GM18507 (cell line): Measurements from ENCODE around the gene TNNI3K.
"Not testable (repeated sequence)": the region's sequence is repeated elsewhere in the genome, so short reads cannot be mapped to it uniquely, and the experiment has no call there.

Source experiments
- DNase-seq: peaks from one replicate; pipeline ENCODE4 v3.0.0; 2011; ENCODE audit warnings: low read depth; ENCODE audit not compliant: insufficient read length; ENCODE audit errors: extremely low spot score
- FAIRE-seq: peaks from 2 replicates; lab custom pipeline; 2011; peaks lifted over from hg19 to GRCh38; lab: Jason Lieb, UNC

TNNI3K gene

GRCh38 chr1:74235153-74235552, at the start of gene TNNI3K:
Gene TNNI3K (plus strand): TSS chr1:74235387. CDS start chr1:74235452, 65 bp downstream.
- no peak for FAIRE-seq
- DNase-seq, result no peak

GRCh38 chr1:74193908-74194307, 41.3 kb upstream of the TNNI3K start:
- no peak for DNase-seq
- no peak for FAIRE-seq

GRCh38 chr1:74195339-74195738, 39.8 kb upstream of the TNNI3K start:
- FAIRE-seq (no peak), DNase-seq (no peak)

GRCh38 chr1:74197255-74197654, 37.9 kb upstream of the TNNI3K start:
- no peak for FAIRE-seq
- DNase-seq, result no peak

- peak; percentile 93 for DNase-seq
- peak; percentile 99 for FAIRE-seq
Measured at GRCh38 chr1:74197657-74198552, 37.3 kb upstream of the TNNI3K start, which contains the start of the genes FPGT and LRRIQ3. Gene FPGT (plus strand): TSS chr1:74198242. CDS start chr1:74198279, 37 bp downstream. Gene LRRIQ3 (minus strand): TSS chr1:74198176. CDS start chr1:74183684, 14,492 bp downstream.

GRCh38 chr1:74199504-74199903, 35.7 kb upstream of the TNNI3K start:
- DNase-seq, result no peak

GRCh38 chr1:74205266-74205665, 29.9 kb upstream of the TNNI3K start:
- DNase-seq (no peak), FAIRE-seq (no peak)

More at GRCh38 chr1:74199504-74199903, 35.7 kb upstream of the TNNI3K start:
- no peak for FAIRE-seq

- DNase-seq (no peak), FAIRE-seq (no peak)
Measured at GRCh38 chr1:74215229-74215628, 20.0 kb upstream of the TNNI3K start.

GRCh38 chr1:74222701-74223100, 12.5 kb upstream of the TNNI3K start:
- DNase-seq (no peak), FAIRE-seq (no peak)

- DNase-seq (no peak), FAIRE-seq (no peak)
Measured at GRCh38 chr1:74223453-74223852, 11.7 kb upstream of the TNNI3K start.

GRCh38 chr1:74236440-74236839, 1.3 kb downstream of the TNNI3K start:
- no peak for DNase-seq
- no peak for FAIRE-seq

- no peak for FAIRE-seq
- DNase-seq, result no peak
Measured at GRCh38 chr1:74237035-74237434, 1.8 kb downstream of the TNNI3K start.

GRCh38 chr1:74237787-74238186, 2.6 kb downstream of the TNNI3K start:
- FAIRE-seq (no peak), DNase-seq (no peak)

GRCh38 chr1:74245168-74245772, 10.1 kb downstream of the TNNI3K start:
- FAIRE-seq (no peak), DNase-seq (no peak)

- no peak for DNase-seq
- FAIRE-seq, result no peak
Measured at GRCh38 chr1:74246315-74246714, 11.1 kb downstream of the TNNI3K start.

- DNase-seq (no peak), FAIRE-seq (no peak)
Measured at GRCh38 chr1:74247881-74248528, 12.8 kb downstream of the TNNI3K start.

GRCh38 chr1:74253243-74253824, 18.1 kb downstream of the TNNI3K start:
- not testable (repeated sequence) for FAIRE-seq, DNase-seq

- no peak for DNase-seq
- FAIRE-seq, result no peak
Measured at GRCh38 chr1:74266001-74266400, 30.8 kb downstream of the TNNI3K start.

GRCh38 chr1:74271503-74271902, 36.3 kb downstream of the TNNI3K start:
- no peak for FAIRE-seq
- DNase-seq, result no peak
